K562 (cell line): ENCODE data around the gene KCTD11. TPM values are rescaled to one million over a fixed set of nuclear protein-coding genes. Genes with fewer than 3 reads are reported as not detected.

Experiments used
- ATAC-seq: fragments of 200-7000 bp; cut with Tn5 transposase; 3 replicates; pipeline ENCODE4 v1.9.1; 2020; ENCODE audit warnings: moderate library complexity
- BruUV-seq: library from RNA; stranded (reverse); fragments of 400-500 nt; replicated peaks from 2 replicates; lab custom pipeline; 2021; lab: Mats Ljungman, UMichigan
- CTCF ChIA-PET: fragments of 300-600 bp; formaldehyde crosslinking; extraction: SDS; loops from one replicate; lab custom pipeline; 2021; ENCODE audit warnings: low intra/inter-chr PET ratio; lab: Yijun Ruan, JAX
- POLR2A ChIA-PET: fragments of 300-600, 350-650 bp; sonication (Branson Sonifier 250); formaldehyde crosslinking; extraction: SDS; loops from one replicate; lab custom pipeline; 2021; ENCODE audit warnings: antibody characterized with exemption, inconsistent platforms; lab: Yijun Ruan, JAX
- DNase-seq, 4 experiments: peaks; one replicate each; pipeline versions ENCODE4 v3.0.0 to v3.0.0-alpha.2; 2011 to 2018; ENCODE audit warnings: low spot score in 3 of 4, mixed read lengths in 3 of 4; ENCODE audit errors: extremely low read depth in 1 of 4
- FAIRE-seq: peaks from 2 replicates; lab custom pipeline; 2011; peaks lifted over from hg19 to GRCh38; lab: Jason Lieb, UNC
- H2AFZ ChIP-seq: 2 replicates; pipeline ENCODE4 v1.6.0; 2011; ENCODE audit warnings: low read depth, low read length, control low read depth, inconsistent platforms
- H3K27ac ChIP-seq: fragments of 200-600 bp; 3 replicates; pipeline ENCODE4 v1.8.0; 2011; ENCODE audit warnings: low read depth, mild to moderate bottlenecking, control low read depth, inconsistent platforms, low read length, moderate library complexity, mixed read lengths; ENCODE audit errors: extremely low read depth
- H3K27me3 ChIP-seq, 2 experiments: fragments of 300-600 bp in 1 of 2; 2 replicates in 1 of 2; 3 replicates in 1 of 2; pipeline versions ENCODE4 v1.6.0 to v1.8.0; 2011; ENCODE audit warnings: inconsistent platforms in 2 of 2, low read length in 2 of 2, mild to moderate bottlenecking in 1 of 2, mixed read lengths in 1 of 2, moderate library complexity in 1 of 2; ENCODE audit not compliant: control insufficient read depth in 2 of 2, insufficient read depth in 2 of 2
- H3K36me3 ChIP-seq: fragments of 300-600 bp; 3 replicates; pipeline ENCODE4 v1.8.0; 2011; ENCODE audit warnings: mild to moderate bottlenecking, low read length, inconsistent platforms; ENCODE audit not compliant: control insufficient read depth, insufficient read depth
- H3K4me1 ChIP-seq, 2 experiments: fragments of 200-600 bp in 1 of 2; replicated peaks in 1 of 2; 2 replicates in 1 of 2; 3 replicates in 1 of 2; pipeline versions ENCODE4 v1.5.1 to v1.8.0; 2011; ENCODE audit warnings: inconsistent platforms in 2 of 2, low read length in 2 of 2, mild to moderate bottlenecking in 1 of 2, mixed read lengths in 1 of 2, moderate library complexity in 1 of 2; ENCODE audit not compliant: control insufficient read depth in 2 of 2, insufficient read depth in 2 of 2
- H3K4me2 ChIP-seq: 2 replicates; pipeline ENCODE4 v1.6.1; 2011; ENCODE audit warnings: low read length, control low read depth, inconsistent platforms, mixed read lengths; ENCODE audit not compliant: insufficient read depth
- H3K4me3 ChIP-seq: fragments of 200-600 bp; sonication (generic), shearing (Covaris generic); 2 replicates; pipeline ENCODE4 v1.5.1; 2016; ENCODE audit warnings: control low read depth, inconsistent platforms
- H3K79me2 ChIP-seq: fragments of 200-600 bp; 3 replicates; pipeline ENCODE4 v1.8.0; 2011; ENCODE audit warnings: low read length, inconsistent platforms; ENCODE audit not compliant: control insufficient read depth, insufficient read depth
- H3K9ac ChIP-seq, 2 experiments: 2 replicates each; pipeline versions ENCODE4 v1.6.0 to v1.6.1; 2011; ENCODE audit warnings: low read depth in 2 of 2, low read length in 2 of 2, control low read depth in 1 of 2, inconsistent platforms in 1 of 2, mild to moderate bottlenecking in 1 of 2, mixed read lengths in 1 of 2; ENCODE audit not compliant: insufficient read depth in 1 of 2
- H3K9me1 ChIP-seq: one replicate; pipeline ENCODE4 v1.6.0; 2011; ENCODE audit warnings: inconsistent platforms, mild to moderate bottlenecking, low read length, moderate library complexity; ENCODE audit not compliant: control insufficient read depth, insufficient read depth
- H3K9me3 ChIP-seq: replicated peaks from 2 replicates; pipeline ENCODE4 v1.5.1; 2011; ENCODE audit warnings: low read depth, low read length, inconsistent platforms; ENCODE audit not compliant: control insufficient read depth, insufficient read depth
- H4K20me1 ChIP-seq: replicated peaks from 2 replicates; pipeline ENCODE4 v1.6.1; 2011; ENCODE audit warnings: low read length, inconsistent platforms, mixed read lengths; ENCODE audit not compliant: control insufficient read depth, insufficient read depth
- CBFB ChIP-seq: sonication (generic); formaldehyde crosslinking; IDR thresholded peaks from 2 replicates; pipeline ENCODE4 v1.4.0; 2020; ENCODE audit warnings: mild to moderate bottlenecking, missing genetic modification reagents
- IFI16 ChIP-seq: fragments of 250-450 bp; sonication (Bioruptor Pico); IDR thresholded peaks from 2 replicates; pipeline ENCODE4 v2.1.2; 2022; ENCODE audit warnings: mild to moderate bottlenecking, inconsistent platforms
- NCOA4 ChIP-seq: fragments of 450-650 bp; IDR thresholded peaks from 2 replicates; pipeline ENCODE4 v1.6.1; 2018; ENCODE audit warnings: mild to moderate bottlenecking; ENCODE audit not compliant: partially characterized antibody
- NR0B1 ChIP-seq: fragments of 450-650 bp; IDR thresholded peaks from one replicate; pipeline ENCODE4 v1.6.1; 2018; ENCODE audit warnings: mild to moderate bottlenecking, moderate library complexity; ENCODE audit not compliant: partially characterized antibody
- SRSF3 ChIP-seq: fragments of 200-400 bp; formaldehyde crosslinking; IDR thresholded peaks from 2 replicates; pipeline ENCODE4 v1.6.1; 2016; ENCODE audit warnings: mild to moderate bottlenecking, low read length, moderate library complexity; ENCODE audit not compliant: insufficient read depth
- ZNF316 ChIP-seq: fragments of 450-650 bp; IDR thresholded peaks from 2 replicates; pipeline ENCODE4 v1.6.1; 2016
- WGBS: fragments of 100-300 bp; shearing (Covaris generic); methylation state at CpG from one replicate; pipeline ENCODE4 v1.1.6; 2016; ENCODE audit warnings: low coverage, mixed read lengths; ENCODE audit not compliant: insufficient coverage; ENCODE audit errors: missing lambda C conversion rate; 5-methylcytosine and 5-hydroxymethylcytosine counted together
- in situ Hi-C: fragments of 300-500 bp; cut with MboI; formaldehyde crosslinking; loops from 4 replicates; pipeline ENCODE4 v1.15.0; 2018; ENCODE audit warnings: inconsistent platforms, mixed read lengths
- intact Hi-C: fragments of 100-400 bp; cut with micrococcal nuclease; formaldehyde crosslinking; loops from 2 replicates; pipeline ENCODE4 v1.14.2; 2022
- polyA plus RNA-seq, 8 experiments: library from polyadenylated mRNA; depleted of rRNA in 4 of 8; stranded (reverse) in 5 of 8; unstranded in 3 of 8; fragments of >200 nt; fragmentation: Nextera tagmentation in 2 of 8; fragmentation: Illumina TruSeq in 1 of 8; extraction: Ambion mirVana in 2 of 8; extraction: Trizol in 1 of 8; gene quantifications; 2 replicates each; pipeline versions ENCODE4 v1.2.1 to v1.2.3, GENCODE V29; 2011 to 2014; ENCODE audit warnings: inconsistent platforms in 1 of 8, missing spikeins in 1 of 8
- total RNA-seq, 7 experiments: library from RNA; depleted of rRNA in 6 of 7; stranded (reverse); fragments of >200 nt in 6 of 7; fragmentation: Illumina TruSeq in 2 of 7; extraction: Trizol in 2 of 7; gene quantifications; 2 replicates each; pipeline versions ENCODE4 v1.2.1 to v1.2.3, GENCODE V29; 2011 to 2021; ENCODE audit warnings: low replicate concordance in 1 of 7

The KCTD11 gene
- total and polyA plus RNA-seq, 9 of the 15 experiments (the other 6 are each of a cell fraction or from before 2014, with no cell fraction given) = 0.01 to 3.2 (median 2.5) TPM; not detected in 1

DNA sequence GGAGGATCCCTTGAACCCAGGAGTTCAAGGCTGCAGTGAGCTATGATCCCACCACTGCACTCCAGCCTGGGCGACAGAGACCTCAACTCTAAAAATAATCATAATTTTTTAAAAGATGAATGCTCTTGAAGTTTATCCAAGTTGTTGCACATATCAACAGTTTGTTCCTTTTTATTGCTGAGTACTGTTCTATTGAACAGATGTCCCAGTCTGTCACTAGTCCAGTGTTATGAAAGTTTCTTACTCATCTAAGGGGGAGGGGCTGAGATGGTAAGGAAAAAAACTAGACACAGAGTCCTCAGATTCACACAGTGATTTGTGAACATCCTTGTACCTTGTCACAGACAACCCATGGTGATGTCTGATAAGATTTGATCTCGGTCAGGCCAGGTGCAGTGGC is 11.8 kb upstream of the KCTD11 start:
- ATAC-seq = no peak

More for the DNA sequence above, 11.8 kb upstream of the KCTD11 start:
- Histone ChIP-seq H3K27ac (no peak overlapping the region), H3K9ac (no peak overlapping the region), H3K79me2 (no peaks in the 10 kb centered on the region), H3K4me3 (no peak overlapping the region), H3K36me3 (no peaks in the 10 kb centered on the region), H4K20me1 (no peaks in the 10 kb centered on the region), H3K9me1 (no peaks in the 10 kb centered on the region), H3K4me2 (no peak overlapping the region), H3K4me1 (peaks cover 0 to 22% of the 10 kb centered on the region in 2 experiments; a peak in 2 of 5 replicates)
- BruUV-seq = no TSS peak
- FAIRE-seq (no peak), DNase-seq (no peak)
- intact Hi-C loops = no loop called here
- 42% methylated on average over 2 of the region's 2 CpGs for WGBS
- CTCF ChIA-PET = no interaction called here
- peak; percentile 9; the same call in 1 of the 2 replicates for TF ChIP-seq ZNF316
- no peak for TF ChIP-seq SRSF3
- TF ChIP-seq CBFB (CRISPR knock-in tag) = no peak
- no peak for TF ChIP-seq IFI16
- no peak for TF ChIP-seq NCOA4
- TF ChIP-seq NR0B1 = no peak
- TF ChIP-seq, all 486 proteins: peak for 1
- POLR2A ChIA-PET = no interaction called here
- in situ Hi-C loops = loop anchor here (5.0 kb wide), 1 partner anchor 58 kb away; the partner anchor contains the start of gene SLC2A4
- H2AFZ ChIP-seq = no peak overlapping the region
- no peaks in the 10 kb centered on the region for H3K27me3 ChIP-seq
- H3K9me3 ChIP-seq = no peaks in the 10 kb centered on the region
